Rectal smooth muscle tissue (tissue), 1 donor: ENCODE data around the gene ZNF605.
A peak's percentile ranks its signal among the peaks of the same experiment; 100 is the strongest.

Experiments used
- H3K27ac ChIP-seq: one replicate; pipeline ENCODE4 v1.7.0; 2013; ENCODE audit warnings: low read depth, low read length, inconsistent platforms
- H3K27me3 ChIP-seq: one replicate; pipeline ENCODE4 v1.7.0; 2013; ENCODE audit warnings: low read length; ENCODE audit not compliant: control insufficient read depth, insufficient read depth
- H3K36me3 ChIP-seq: one replicate; pipeline ENCODE4 v1.7.0; 2013; ENCODE audit warnings: low read length; ENCODE audit not compliant: control insufficient read depth, insufficient read depth
- H3K4me1 ChIP-seq: one replicate; pipeline ENCODE4 v1.7.0; 2013; ENCODE audit warnings: low read length; ENCODE audit not compliant: control insufficient read depth, insufficient read depth
- H3K4me3 ChIP-seq: one replicate; pipeline ENCODE4 v1.7.0; 2013; ENCODE audit warnings: low read length
- H3K9ac ChIP-seq: one replicate; pipeline ENCODE4 v1.7.0; 2013; ENCODE audit warnings: low read length

The ZNF605 gene

GRCh38 chr12:132955094-132956010 is 754 bp downstream of the ZNF605 start:
- H3K4me3 ChIP-seq: peak overlapping the region; percentile 69
- H3K9ac ChIP-seq: peak overlapping the region; percentile 3
- H3K27me3 ChIP-seq: no peaks in the 10 kb centered on the region
- H3K27ac ChIP-seq: peak overlapping the region; percentile 92
- H3K36me3 ChIP-seq: peaks cover 2% of the 10 kb centered on the region
- H3K4me1 ChIP-seq: peaks cover 3% of the 10 kb centered on the region

GRCh38 chr12:132954471-132955048 is 1.5 kb downstream of the ZNF605 start:
- Histone ChIP-seq H3K36me3 (peaks cover 4% of the 10 kb centered on the region), H3K9ac (no peak overlapping the region), H3K4me1 (peaks cover 3% of the 10 kb centered on the region), H3K27ac (no peak overlapping the region), H3K27me3 (no peaks in the 10 kb centered on the region), H3K4me3 (peak overlapping the region; percentile 69)

- H3K4me1 ChIP-seq: peaks cover 3% of the 10 kb centered on the region
- peaks cover 6% of the 10 kb centered on the region for H3K36me3 ChIP-seq
- H3K27ac ChIP-seq: no peak overlapping the region
- H3K4me3 ChIP-seq: no peak overlapping the region
- no peaks in the 10 kb centered on the region for H3K27me3 ChIP-seq
- no peak overlapping the region for H3K9ac ChIP-seq
Measured at GRCh38 chr12:132953771-132954170, 2.3 kb downstream of the ZNF605 start.

- Histone ChIP-seq H3K4me3 (no peak overlapping the region), H3K4me1 (peaks cover 3% of the 10 kb centered on the region), H3K27ac (no peak overlapping the region), H3K27me3 (no peaks in the 10 kb centered on the region), H3K9ac (no peak overlapping the region), H3K36me3 (peaks cover 12% of the 10 kb centered on the region)
Measured at GRCh38 chr12:132953163-132953425, 3.0 kb downstream of the ZNF605 start.

- H3K9ac ChIP-seq: no peak overlapping the region
- H3K4me3 ChIP-seq: no peak overlapping the region
- no peaks in the 10 kb centered on the region for H3K27me3 ChIP-seq
- no peak overlapping the region for H3K27ac ChIP-seq
- H3K4me1 ChIP-seq: peaks cover 3% of the 10 kb centered on the region
- peaks cover 14% of the 10 kb centered on the region for H3K36me3 ChIP-seq
Measured at GRCh38 chr12:132952371-132953162, 3.5 kb downstream of the ZNF605 start.

GRCh38 chr12:132951649-132952048 is 4.5 kb downstream of the ZNF605 start:
- peaks cover 14% of the 10 kb centered on the region for H3K36me3 ChIP-seq
- H3K4me1 ChIP-seq: peaks cover 3% of the 10 kb centered on the region
- no peak overlapping the region for H3K9ac ChIP-seq
- no peak overlapping the region for H3K4me3 ChIP-seq
- H3K27ac ChIP-seq: no peak overlapping the region
- no peaks in the 10 kb centered on the region for H3K27me3 ChIP-seq

GRCh38 chr12:132950844-132951535 is 5.1 kb downstream of the ZNF605 start:
- peak overlapping the region; percentile 3 for H3K4me3 ChIP-seq
- H3K9ac ChIP-seq: no peak overlapping the region
- H3K27me3 ChIP-seq: no peaks in the 10 kb centered on the region
- H3K27ac ChIP-seq: no peak overlapping the region
- H3K36me3 ChIP-seq: peaks cover 17% of the 10 kb centered on the region
- H3K4me1 ChIP-seq: peaks cover 3% of the 10 kb centered on the region

GRCh38 chr12:132949936-132950837 is 5.9 kb downstream of the ZNF605 start:
- no peaks in the 10 kb centered on the region for H3K27me3 ChIP-seq
- peaks cover 3% of the 10 kb centered on the region for H3K4me1 ChIP-seq
- peaks cover 23% of the 10 kb centered on the region for H3K36me3 ChIP-seq
- no peak overlapping the region for H3K27ac ChIP-seq
- no peak overlapping the region for H3K4me3 ChIP-seq
- H3K9ac ChIP-seq: no peak overlapping the region

GRCh38 chr12:132948146-132949066 is 7.7 kb downstream of the ZNF605 start:
- Histone ChIP-seq H3K4me1 (no peaks in the 10 kb centered on the region), H3K4me3 (no peak overlapping the region), H3K36me3 (peaks cover 31% of the 10 kb centered on the region)

GRCh38 chr12:132946246-132946820 is 9.8 kb downstream of the ZNF605 start:
- Histone ChIP-seq H3K36me3 (peaks cover 44% of the 10 kb centered on the region), H3K27me3 (no peaks in the 10 kb centered on the region), H3K4me1 (no peaks in the 10 kb centered on the region), H3K27ac (no peak overlapping the region), H3K4me3 (no peak overlapping the region), H3K9ac (no peak overlapping the region)

More at GRCh38 chr12:132948146-132949066, 7.7 kb downstream of the ZNF605 start:
- Histone ChIP-seq H3K27ac (no peak overlapping the region), H3K27me3 (no peaks in the 10 kb centered on the region), H3K9ac (no peak overlapping the region)
